ENCODE results near the gene DEFB131B.
"Not testable (repeated sequence)": the region's sequence is repeated elsewhere in the genome, so short reads cannot be mapped to it uniquely, and the experiment has no call there.

DEFB131B gene, protein sequence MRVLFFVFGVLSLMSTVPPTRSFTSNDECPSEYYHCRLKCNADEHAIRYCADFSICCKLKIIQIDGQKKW

GRCh38 chr11:71878059-71878458, at the start of gene DEFB131B:
TSS of gene DEFB131B (plus strand) at chr11:71878453. CDS start at chr11:71878453, 0 bp downstream.
- not testable (repeated sequence) for DNase-seq (ENCODE audit: low spot score)

DNA sequence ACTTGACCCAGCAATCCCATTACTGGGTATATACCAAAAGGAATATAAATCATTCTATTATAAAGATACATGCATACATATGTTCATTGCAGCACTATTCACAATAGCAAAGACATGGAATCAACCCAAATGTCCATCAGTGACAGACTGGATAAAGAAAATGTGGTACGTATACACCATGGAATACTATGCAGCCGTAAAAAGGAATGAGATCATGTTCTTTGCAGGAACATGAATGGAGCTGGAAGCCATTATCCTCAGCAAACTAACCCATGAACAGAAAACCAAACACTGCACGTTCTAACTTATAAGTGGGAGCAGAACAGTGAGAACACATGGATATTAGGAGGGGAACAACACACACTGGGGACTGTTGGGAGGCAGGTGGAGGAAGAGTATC, 49.0 kb upstream of the DEFB131B start:
- not testable (repeated sequence) for DNase-seq (ENCODE audit: low spot score)

GRCh38 chr11:71829686-71830085, 48.6 kb upstream of the DEFB131B start:
- not testable (repeated sequence) for DNase-seq (ENCODE audit: low spot score)

GRCh38 chr11:71832811-71833210, 45.4 kb upstream of the DEFB131B start, which contains the start of gene DEFB108B:
TSS of gene DEFB108B (plus strand) at chr11:71833200. CDS start at chr11:71833200, 0 bp downstream.
- DNase-seq (ENCODE audit: low spot score) = not testable (repeated sequence)

GRCh38 chr11:71842720-71843119, 35.5 kb upstream of the DEFB131B start:
- not testable (repeated sequence) for DNase-seq (ENCODE audit: low spot score)

DNA sequence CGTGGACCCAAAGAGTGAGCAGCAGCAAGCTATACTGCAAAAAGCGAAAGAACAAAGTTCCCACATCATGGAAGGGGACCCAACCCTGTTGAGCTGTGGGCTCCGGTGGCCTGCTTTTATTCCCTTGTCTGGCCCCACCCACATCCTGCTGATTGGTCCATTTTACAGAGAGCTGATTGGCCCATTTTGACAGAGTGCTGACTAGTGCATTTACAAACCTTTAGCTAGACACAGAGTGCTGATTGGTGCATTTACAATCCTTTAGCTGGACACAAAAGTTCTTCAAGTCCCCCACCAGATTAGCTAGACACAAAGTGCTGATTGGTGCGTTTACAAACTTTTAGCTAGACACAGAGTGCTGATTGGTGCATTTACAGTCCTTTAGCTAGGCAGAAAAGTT, 34.9 kb upstream of the DEFB131B start:
- not testable (repeated sequence) for DNase-seq (ENCODE audit: low spot score)

- DNase-seq (ENCODE audit: low spot score) = no peak
These were observed 34.4 kb upstream of the DEFB131B start for GRCh38 chr11:71843858-71844257.

- DNase-seq (ENCODE audit: low spot score) = not testable (repeated sequence)
These were observed 24.4 kb upstream of the DEFB131B start for GRCh38 chr11:71853895-71854294.

DNA sequence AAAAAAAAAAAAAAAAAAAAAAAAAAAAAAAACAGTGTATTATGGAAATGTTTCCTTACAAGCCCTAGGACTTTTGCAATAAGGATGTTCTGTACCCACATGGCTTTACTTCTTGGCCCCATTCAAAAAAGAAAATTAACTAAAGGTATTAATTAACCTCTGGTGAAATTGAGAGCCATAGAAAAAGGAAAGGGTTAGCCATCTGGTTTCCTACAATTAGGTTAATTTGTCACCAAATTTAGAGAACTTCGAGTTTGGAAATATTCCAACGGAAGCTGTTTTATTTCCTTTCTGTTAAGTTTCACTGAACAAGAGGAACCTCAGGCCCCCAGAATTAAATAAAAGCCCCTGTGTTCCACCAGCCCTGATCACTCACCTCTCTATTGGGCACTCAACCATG, 22.4 kb upstream of the DEFB131B start:
- DNase-seq (ENCODE audit: low spot score) = not testable (repeated sequence)

DNA sequence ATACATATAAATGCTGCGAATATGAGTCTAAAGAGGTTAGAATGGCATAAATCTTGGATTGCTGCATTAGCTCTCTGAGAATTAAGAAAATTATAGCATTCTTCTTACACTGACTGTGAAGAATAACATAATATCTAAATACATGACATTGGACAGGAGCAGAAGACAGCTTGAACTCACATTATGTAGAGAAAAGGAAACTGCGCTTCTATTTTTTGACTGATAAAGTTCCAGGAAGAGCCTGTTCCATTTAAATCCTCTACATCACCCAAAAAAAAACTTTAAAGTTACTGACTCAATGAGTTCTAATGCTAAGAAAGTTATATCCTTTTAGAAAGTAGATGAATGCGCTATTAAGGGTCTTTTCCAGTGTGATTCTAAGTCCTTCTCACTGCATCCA, 17.4 kb upstream of the DEFB131B start:
- DNase-seq (ENCODE audit: low spot score) = not testable (repeated sequence)

DNA sequence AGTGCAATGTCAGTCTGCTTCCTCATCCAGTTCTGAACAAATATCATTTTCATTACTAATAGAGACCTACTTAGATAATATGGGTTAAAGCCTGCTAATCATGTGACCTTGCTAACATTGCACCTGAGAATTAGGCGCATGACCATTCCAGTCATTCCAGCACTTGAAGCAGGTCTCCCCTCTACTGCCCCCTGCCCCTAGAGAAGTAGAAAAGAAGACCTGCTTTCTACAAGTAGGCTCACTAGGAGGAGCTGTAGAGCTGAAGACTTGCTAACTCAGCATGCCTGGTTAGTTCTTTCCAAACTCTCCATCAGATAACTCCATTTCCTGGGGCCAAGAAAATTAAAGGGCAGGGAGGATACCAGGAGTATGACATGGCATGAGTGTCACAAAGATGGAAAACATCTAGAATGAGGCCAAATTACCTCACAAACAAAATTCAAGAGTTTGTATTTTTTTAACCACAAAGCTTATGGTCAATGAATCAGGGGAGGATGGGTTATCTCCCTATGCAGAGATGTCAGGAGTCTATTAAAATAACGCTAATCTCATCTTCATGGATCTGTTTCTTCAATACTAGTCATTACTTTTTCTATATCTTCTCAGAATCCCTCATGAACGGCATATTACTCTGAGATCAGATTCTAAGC, 14.2 kb upstream of the DEFB131B start:
- not testable (repeated sequence) for DNase-seq (ENCODE audit: low spot score)

DNA sequence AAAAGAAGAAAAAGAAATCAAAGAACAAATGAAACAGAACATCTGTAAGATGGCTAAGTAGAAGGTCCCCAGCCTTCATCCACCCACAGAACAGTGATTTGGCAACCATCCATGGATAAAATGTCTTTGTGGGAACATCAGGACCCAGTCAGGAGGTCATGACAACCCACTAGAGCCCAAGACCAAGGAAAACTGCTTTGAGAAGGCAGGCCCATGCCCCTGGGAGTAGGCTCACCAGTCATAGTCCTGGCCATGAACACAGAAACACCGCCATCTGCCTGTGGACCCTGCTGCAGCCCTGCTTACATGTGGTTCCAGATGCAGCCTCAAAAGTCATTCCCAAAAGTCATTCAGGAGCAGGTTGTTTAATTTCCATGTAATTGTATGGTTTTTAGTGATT, 11.0 kb upstream of the DEFB131B start:
- not testable (repeated sequence) for DNase-seq (ENCODE audit: low spot score)

- not testable (repeated sequence) for DNase-seq (ENCODE audit: low spot score)
These were observed 8.3 kb upstream of the DEFB131B start for GRCh38 chr11:71869931-71870330.

GRCh38 chr11:71870661-71871060, 7.6 kb upstream of the DEFB131B start:
- not testable (repeated sequence) for DNase-seq (ENCODE audit: low spot score)

GRCh38 chr11:71876262-71876661, 2.0 kb upstream of the DEFB131B start:
- DNase-seq (ENCODE audit: low spot score) = not testable (repeated sequence)

DNA sequence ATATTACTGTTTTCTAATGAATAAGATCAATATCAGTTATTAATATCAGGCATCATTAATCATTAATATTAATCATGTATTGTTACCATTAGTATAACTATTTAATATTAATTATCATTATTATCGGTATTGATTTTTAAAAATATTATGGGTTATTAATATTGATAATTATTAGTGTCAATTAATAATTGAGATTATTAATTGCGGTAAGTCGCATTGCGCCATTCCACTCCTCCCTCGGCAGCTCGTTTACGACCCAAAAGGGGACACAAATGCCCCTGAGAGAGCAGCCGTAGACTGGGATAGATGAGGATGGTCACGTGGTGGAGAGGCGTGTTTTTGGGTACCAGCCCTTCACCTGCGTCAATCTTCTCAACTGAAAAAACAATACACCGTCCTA, 7.6 kb downstream of the DEFB131B start:
- DNase-seq (ENCODE audit: low spot score) = not testable (repeated sequence)

DNA sequence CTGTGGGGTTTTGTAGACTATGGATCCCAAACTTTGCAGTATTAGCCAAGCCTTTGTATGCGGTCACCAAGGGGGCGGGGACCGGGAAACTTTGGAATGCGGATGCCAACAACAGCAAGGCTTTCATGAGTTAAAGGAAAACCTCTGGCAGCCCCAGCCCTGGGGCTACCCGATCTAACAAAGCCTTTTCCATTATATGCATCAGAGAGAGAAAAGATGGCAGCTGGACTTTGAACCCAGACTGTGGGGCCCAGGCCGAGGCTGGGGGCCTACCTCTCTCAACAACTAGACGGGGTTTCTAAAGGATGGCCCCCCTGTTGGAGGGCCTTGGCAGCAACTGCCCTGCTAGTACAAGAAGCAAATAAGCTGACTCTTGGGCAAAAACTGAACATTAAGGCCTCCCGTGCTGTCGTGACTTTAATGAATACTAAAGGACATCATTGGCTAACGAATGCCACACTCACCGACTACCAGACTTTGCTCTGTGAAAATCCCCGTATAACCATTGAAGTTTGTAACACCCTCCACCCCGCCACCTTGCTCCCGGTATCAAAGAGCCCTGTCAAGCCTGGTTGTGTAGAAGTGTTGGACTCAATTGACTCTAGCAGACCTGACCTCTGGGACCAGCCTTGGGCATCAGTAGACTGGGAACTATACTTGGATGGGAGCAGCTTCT, 10.2 kb downstream of the DEFB131B start:
- not testable (repeated sequence) for DNase-seq (ENCODE audit: low spot score)

DNA sequence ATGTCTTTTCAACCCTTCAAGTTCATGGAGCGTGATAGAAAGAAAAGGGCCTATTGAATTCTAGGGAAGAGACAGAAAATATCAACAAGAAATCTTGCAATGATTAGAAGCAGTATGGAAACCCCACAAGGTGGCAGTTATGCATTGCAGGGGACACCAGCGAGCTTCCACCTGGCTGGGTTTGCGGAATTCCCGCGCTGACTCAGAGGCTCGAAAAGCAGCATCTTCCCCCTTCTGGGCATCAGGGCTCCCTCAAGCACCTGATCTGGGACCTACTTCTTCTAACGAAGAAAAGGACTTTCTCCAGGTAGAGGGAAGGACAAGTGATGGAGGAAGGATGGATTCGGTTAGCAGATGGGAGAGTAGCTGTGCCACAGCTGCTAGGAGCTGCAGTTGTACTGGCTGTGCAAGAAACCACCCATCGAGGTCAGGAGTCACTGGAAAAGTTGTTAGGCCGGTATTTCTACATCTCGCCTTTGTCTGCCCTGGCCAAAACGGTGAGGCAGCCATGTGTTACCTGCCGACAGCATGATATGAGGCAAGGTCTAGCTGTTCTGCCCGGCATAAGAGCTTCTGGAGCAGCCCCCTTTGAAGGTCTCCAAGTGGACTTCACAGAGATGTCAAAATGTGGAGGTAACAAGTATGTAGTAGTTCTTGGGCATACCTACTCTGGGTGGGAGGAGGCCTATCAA, 11.1 kb downstream of the DEFB131B start:
- not testable (repeated sequence) for DNase-seq (ENCODE audit: low spot score)

GRCh38 chr11:71895961-71896360, 17.7 kb downstream of the DEFB131B start:
- DNase-seq (ENCODE audit: low spot score) = no peak

DNA sequence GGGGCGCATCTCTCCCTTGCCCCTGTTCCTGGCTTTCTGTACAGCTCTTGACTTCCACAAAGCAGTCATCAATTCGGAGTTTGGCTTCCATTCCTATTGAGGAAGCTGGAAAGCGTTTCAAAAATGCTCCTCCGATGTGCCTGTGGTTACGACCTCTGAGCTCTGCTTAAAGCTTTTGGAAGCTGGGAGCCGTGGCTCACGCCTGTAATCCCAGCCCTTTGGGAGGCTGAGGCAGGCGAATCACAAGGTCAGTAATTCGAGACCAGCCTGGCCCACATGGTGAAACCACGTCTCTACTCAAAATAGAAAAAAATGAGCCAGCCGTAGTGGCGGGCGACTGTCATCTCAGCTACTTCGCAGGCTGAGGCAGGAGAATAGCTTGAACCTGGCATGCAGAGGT, 22.9 kb downstream of the DEFB131B start:
- DNase-seq (ENCODE audit: low spot score) = not testable (repeated sequence)

DNA sequence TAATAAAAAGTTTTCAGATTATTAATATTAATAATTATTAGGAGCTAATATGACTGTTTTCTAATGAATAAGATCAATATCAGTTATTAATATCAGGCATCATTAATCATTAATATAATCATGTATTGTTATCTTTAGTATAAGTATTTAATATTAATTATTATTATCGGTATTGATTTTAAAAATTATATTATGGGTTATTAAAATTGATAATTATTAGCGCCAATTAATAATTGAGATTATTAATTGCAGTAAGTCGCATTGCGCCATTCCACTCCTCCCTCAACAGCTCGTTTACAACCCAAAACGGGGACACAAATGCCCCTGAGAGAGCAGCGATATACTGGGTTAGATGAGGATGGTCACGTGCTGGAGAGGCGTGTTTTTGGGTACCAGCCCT, 30.0 kb downstream of the DEFB131B start:
- no peak for DNase-seq (ENCODE audit: low spot score)

- not testable (repeated sequence) for DNase-seq (ENCODE audit: low spot score)
These were observed 32.5 kb downstream of the DEFB131B start for GRCh38 chr11:71910775-71911174.

All from GM03348 (cell line).